ENCODE measurements around the gene ADAM15. TPM values are rescaled to one million over a fixed set of nuclear protein-coding genes. Genes with fewer than 3 reads are reported as not detected.

ADAM15 gene
- total RNA-seq, 1 experiment from 2014 or later, result 187 TPM

- H2AFZ ChIP-seq, result no peak overlapping the region
- no peaks in the 10 kb centered on the region for H3K36me3 ChIP-seq (ENCODE audit: low read depth)
- no peak overlapping the region for H3K27ac ChIP-seq
- no peaks in the 10 kb centered on the region for H3K9me3 ChIP-seq (ENCODE audit: insufficient read depth, low read depth)
- TF ChIP-seq CTCF (conservative IDR thresholded peaks at IDR 0.05), result no peak
- TF ChIP-seq EZH2 (IDR thresholded peaks at IDR 0.05; ENCODE audit: low read depth), result no peak
- peaks cover 24% of the 10 kb centered on the region for H3K79me2 ChIP-seq (ENCODE audit: low read depth)
- intact Hi-C loops (cut with micrococcal nuclease; ENCODE audit: unreplicated experiment), result no loop called here
- H4K20me1 ChIP-seq (ENCODE audit: insufficient read depth), result no peaks in the 10 kb centered on the region
- H3F3A ChIP-seq (ENCODE audit: insufficient read depth, low read depth), result peaks cover 27% of the 10 kb centered on the region
- no peak overlapping the region for H3K4me2 ChIP-seq
- ChIA-PET POLR2A (ENCODE audit: unreplicated experiment) (no interaction called here), CTCF (no interaction called here)
- H3K27me3 ChIP-seq (ENCODE audit: insufficient read depth, low read depth), result no peaks in the 10 kb centered on the region
- no TSS peak for BruUV-seq (replicated peaks)
- no peaks in the 10 kb centered on the region for H3K9me2 ChIP-seq (ENCODE audit: insufficient read depth)
- H3K4me3 ChIP-seq, result no peak overlapping the region
- no peak for DNase-seq
- peaks cover 45% of the 10 kb centered on the region for H3K4me1 ChIP-seq (replicated peaks; ENCODE audit: insufficient read depth)
Observed at GRCh38 chr1:155048449-155049334, 2.4 kb upstream of the ADAM15 start.

- Histone ChIP-seq H3K9me2 (ENCODE audit: insufficient read depth) (no peaks in the 10 kb centered on the region), H3F3A (ENCODE audit: insufficient read depth, low read depth) (peaks cover 27% of the 10 kb centered on the region), H3K4me1 (replicated peaks; ENCODE audit: insufficient read depth) (peaks cover 40% of the 10 kb centered on the region), H3K36me3 (ENCODE audit: low read depth) (no peaks in the 10 kb centered on the region), H3K27me3 (ENCODE audit: insufficient read depth, low read depth) (no peaks in the 10 kb centered on the region), H2AFZ (peak overlapping the region; percentile 92), H3K79me2 (ENCODE audit: low read depth) (peaks cover 24% of the 10 kb centered on the region), H3K27ac (peak overlapping the region; percentile 67), H3K4me3 (peak overlapping the region; percentile 73), H4K20me1 (ENCODE audit: insufficient read depth) (no peaks in the 10 kb centered on the region), H3K9me3 (ENCODE audit: insufficient read depth, low read depth) (no peaks in the 10 kb centered on the region), H3K4me2 (peak overlapping the region; percentile 99)
- BruUV-seq (replicated peaks), result TSS peak; percentile 70
- intact Hi-C loops (cut with micrococcal nuclease; ENCODE audit: unreplicated experiment), result loop anchor here (2.0 kb wide), 1 partner anchor 89 kb away; the partner anchor contains the start of gene PYGO2
- ChIA-PET CTCF (interaction anchor here (0.5 kb wide), 1 partner anchor 598 kb away, joined by 7 read pairs; no protein-coding TSS in a partner anchor), POLR2A (ENCODE audit: unreplicated experiment) (no interaction called here)
- TF ChIP-seq CTCF (conservative IDR thresholded peaks at IDR 0.05), result no peak
- no peak for TF ChIP-seq EZH2 (IDR thresholded peaks at IDR 0.05; ENCODE audit: low read depth)
- no peak for DNase-seq
Observed at GRCh38 chr1:155049651-155050559, 1.2 kb upstream of the ADAM15 start.

- no TSS peak for BruUV-seq (replicated peaks)
Observed at GRCh38 chr1:155051342-155051776, 243 bp downstream of the ADAM15 start.

More at GRCh38 chr1:155051342-155051776, 243 bp downstream of the ADAM15 start:
- H3K79me2 ChIP-seq (ENCODE audit: low read depth), result peaks cover 24% of the 10 kb centered on the region
- H4K20me1 ChIP-seq (ENCODE audit: insufficient read depth), result no peaks in the 10 kb centered on the region
- 0 out of 2 replicates have a peak overlapping the region, but pooled peaks have one; percentile 3 for H3K27ac ChIP-seq
- peak overlapping the region; percentile 90 for H2AFZ ChIP-seq
- peaks cover 27% of the 10 kb centered on the region for H3F3A ChIP-seq (ENCODE audit: insufficient read depth, low read depth)
- TF ChIP-seq EZH2 (IDR thresholded peaks at IDR 0.05; ENCODE audit: low read depth), result no peak
- no peak for TF ChIP-seq CTCF (conservative IDR thresholded peaks at IDR 0.05)
- H3K27me3 ChIP-seq (ENCODE audit: insufficient read depth, low read depth), result no peaks in the 10 kb centered on the region
- DNase-seq, result no peak
- no peaks in the 10 kb centered on the region for H3K9me2 ChIP-seq (ENCODE audit: insufficient read depth)
- H3K9me3 ChIP-seq (ENCODE audit: insufficient read depth, low read depth), result no peaks in the 10 kb centered on the region
- H3K4me2 ChIP-seq, result peak overlapping the region; percentile 85
- H3K36me3 ChIP-seq (ENCODE audit: low read depth), result no peaks in the 10 kb centered on the region
- peaks cover 34% of the 10 kb centered on the region for H3K4me1 ChIP-seq (replicated peaks; ENCODE audit: insufficient read depth)
- peak overlapping the region; percentile 73 for H3K4me3 ChIP-seq
- POLR2A ChIA-PET (ENCODE audit: unreplicated experiment), result interaction anchor here (0.5 to 1.0 kb wide), 4 partner anchors 16 to 1438 kb away, joined by 3 to 10 read pairs (median 4); partner anchors contain the start of gene SHC1
- intact Hi-C loops (cut with micrococcal nuclease; ENCODE audit: unreplicated experiment), result loop anchor here (2.0 kb wide), 1 partner anchor 91 kb away; the partner anchor contains the start of gene PYGO2
- CTCF ChIA-PET, result interaction anchor here (0.6 to 1.4 kb wide), 11 partner anchors 13 to 456 kb away, joined by 3 to 11 read pairs (median 4); partner anchors contain the start of genes PBXIP1, SHC1 and ZBTB7B

Data from PC-9 (cell line).